ENCODE results near the gene DCAF11. TPM values are rescaled to one million over a fixed set of nuclear protein-coding genes. Genes with fewer than 3 reads are reported as not detected.

Gene DCAF11
- total RNA-seq, 1 donor from 2014 or later = 30.7 TPM

DNA sequence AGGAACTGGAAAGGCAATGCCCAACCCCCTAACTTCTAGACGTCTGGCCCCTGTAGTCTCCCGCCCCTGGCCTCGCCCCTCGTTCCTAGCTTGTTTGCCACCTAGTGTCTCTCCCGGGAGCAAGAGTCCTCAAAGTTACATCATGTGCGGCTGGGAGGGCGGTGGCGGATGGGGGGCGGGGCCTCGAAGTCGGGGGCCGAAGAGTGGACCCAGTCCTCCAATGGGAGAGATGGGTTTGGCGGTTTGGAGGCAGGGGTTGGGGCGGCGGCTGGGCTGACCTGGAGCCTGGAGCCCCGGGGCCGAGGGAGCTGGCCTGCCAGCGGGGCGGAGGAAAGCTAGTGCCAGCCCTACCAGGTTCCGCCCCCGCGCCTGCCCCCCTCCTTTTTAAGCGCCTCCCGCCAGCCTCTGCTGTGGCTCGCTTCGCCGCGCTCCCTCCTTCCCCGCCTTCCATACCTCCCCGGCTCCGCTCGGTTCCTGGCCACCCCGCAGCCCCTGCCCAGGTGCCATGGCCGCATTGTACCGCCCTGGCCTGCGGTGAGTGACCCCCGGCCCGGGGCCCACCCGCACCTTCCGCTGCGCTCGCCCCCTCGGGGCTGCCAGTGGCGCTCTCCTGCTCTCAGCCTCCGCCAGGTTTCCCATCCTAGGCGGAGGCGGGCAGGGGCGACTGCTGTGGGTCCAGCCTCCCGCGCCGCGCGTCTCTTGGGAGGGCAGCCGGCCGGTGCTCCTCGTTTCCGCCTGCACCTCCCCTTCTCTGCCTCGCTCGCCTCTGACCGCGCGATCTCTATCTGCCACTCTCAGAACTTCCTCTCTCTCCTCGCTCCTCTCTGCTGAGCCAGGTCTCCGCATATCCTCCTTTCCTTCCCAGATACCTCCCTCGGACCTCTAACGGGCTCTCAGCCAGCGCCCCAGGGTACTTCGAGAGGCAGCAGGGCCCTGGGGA, 20.4 kb upstream of the DCAF11 start, which contains the start of gene PCK2:
PCK2 (plus strand) TSS at position 411 of the 940 bp plus-strand sequence; CDS start at position 506, 95 bp downstream.
- DNase-seq (ENCODE audit: low spot score) = no peak
- Mint-ChIP-seq H3K9me3 (ENCODE audit: low read depth) (no peaks in the 10 kb centered on the region), H3K4me3 (ENCODE audit: unreplicated experiment) (peak within 1 kb of the TSS; percentile 99), H3K36me3 (ENCODE audit: low read depth) (peaks cover 10% of the 10 kb centered on the region), H3K4me1 (ENCODE audit: low read depth) (peaks cover 35% of the 10 kb centered on the region), H3K27ac (ENCODE audit: unreplicated experiment) (peak within 1 kb of the TSS; percentile 97), H3K27me3 (ENCODE audit: low read depth) (no peaks in the 10 kb centered on the region)
- TF ChIP-seq, protein P1, sequence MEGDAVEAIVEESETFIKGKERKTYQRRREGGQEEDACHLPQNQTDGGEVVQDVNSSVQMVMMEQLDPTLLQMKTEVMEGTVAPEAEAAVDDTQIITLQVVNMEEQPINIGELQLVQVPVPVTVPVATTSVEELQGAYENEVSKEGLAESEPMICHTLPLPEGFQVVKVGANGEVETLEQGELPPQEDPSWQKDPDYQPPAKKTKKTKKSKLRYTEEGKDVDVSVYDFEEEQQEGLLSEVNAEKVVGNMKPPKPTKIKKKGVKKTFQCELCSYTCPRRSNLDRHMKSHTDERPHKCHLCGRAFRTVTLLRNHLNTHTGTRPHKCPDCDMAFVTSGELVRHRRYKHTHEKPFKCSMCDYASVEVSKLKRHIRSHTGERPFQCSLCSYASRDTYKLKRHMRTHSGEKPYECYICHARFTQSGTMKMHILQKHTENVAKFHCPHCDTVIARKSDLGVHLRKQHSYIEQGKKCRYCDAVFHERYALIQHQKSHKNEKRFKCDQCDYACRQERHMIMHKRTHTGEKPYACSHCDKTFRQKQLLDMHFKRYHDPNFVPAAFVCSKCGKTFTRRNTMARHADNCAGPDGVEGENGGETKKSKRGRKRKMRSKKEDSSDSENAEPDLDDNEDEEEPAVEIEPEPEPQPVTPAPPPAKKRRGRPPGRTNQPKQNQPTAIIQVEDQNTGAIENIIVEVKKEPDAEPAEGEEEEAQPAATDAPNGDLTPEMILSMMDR (IDR thresholded peaks at IDR 0.05) = peak; percentile 50

DNA sequence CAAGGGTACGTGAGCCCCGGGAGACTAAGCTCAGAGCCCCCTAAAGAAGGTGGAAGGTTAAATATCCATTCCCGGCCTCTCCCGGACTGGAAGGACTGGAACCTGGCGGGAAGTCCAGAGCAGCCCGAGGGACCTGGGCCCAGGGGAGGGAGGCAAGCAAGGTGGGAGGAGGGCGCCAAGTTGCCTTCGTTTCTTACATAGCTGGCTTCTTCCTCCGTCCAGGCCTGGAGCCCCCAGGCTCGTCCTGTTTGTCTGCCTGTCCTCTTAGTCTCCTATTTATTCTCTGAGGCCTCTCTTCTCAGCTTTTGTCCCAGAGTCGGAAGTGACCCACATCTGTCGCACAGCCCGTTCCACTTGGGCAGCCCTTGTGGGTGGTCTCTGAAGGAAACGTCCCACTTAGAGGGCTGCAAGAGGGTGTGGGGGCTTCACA, 19.7 kb upstream of the DCAF11 start:
- TF ChIP-seq, protein P1 (IDR thresholded peaks at IDR 0.05) = no peak
- H3K4me3 Mint-ChIP-seq (ENCODE audit: unreplicated experiment) = peak overlapping the region; percentile 99
- H3K9me3 Mint-ChIP-seq (ENCODE audit: low read depth) = no peaks in the 10 kb centered on the region
- DNase-seq (ENCODE audit: low spot score) = no peak
- H3K27ac Mint-ChIP-seq (ENCODE audit: unreplicated experiment) = peak overlapping the region; percentile 97
- H3K27me3 Mint-ChIP-seq (ENCODE audit: low read depth) = no peaks in the 10 kb centered on the region
- H3K36me3 Mint-ChIP-seq (ENCODE audit: low read depth) = peaks cover 15% of the 10 kb centered on the region
- peaks cover 38% of the 10 kb centered on the region for H3K4me1 Mint-ChIP-seq (ENCODE audit: low read depth)

GRCh38 chr14:24095271-24096068, 19.1 kb upstream of the DCAF11 start:
- Mint-ChIP-seq H3K27me3 (ENCODE audit: low read depth) (no peaks in the 10 kb centered on the region), H3K9me3 (ENCODE audit: low read depth) (no peaks in the 10 kb centered on the region), H3K36me3 (ENCODE audit: low read depth) (peaks cover 18% of the 10 kb centered on the region), H3K4me1 (ENCODE audit: low read depth) (peaks cover 38% of the 10 kb centered on the region), H3K4me3 (ENCODE audit: unreplicated experiment) (peak overlapping the region; percentile 99), H3K27ac (ENCODE audit: unreplicated experiment) (peak overlapping the region; percentile 97)
- TF ChIP-seq, protein P1 (IDR thresholded peaks at IDR 0.05) = no peak
- DNase-seq (ENCODE audit: low spot score) = no peak

DNA sequence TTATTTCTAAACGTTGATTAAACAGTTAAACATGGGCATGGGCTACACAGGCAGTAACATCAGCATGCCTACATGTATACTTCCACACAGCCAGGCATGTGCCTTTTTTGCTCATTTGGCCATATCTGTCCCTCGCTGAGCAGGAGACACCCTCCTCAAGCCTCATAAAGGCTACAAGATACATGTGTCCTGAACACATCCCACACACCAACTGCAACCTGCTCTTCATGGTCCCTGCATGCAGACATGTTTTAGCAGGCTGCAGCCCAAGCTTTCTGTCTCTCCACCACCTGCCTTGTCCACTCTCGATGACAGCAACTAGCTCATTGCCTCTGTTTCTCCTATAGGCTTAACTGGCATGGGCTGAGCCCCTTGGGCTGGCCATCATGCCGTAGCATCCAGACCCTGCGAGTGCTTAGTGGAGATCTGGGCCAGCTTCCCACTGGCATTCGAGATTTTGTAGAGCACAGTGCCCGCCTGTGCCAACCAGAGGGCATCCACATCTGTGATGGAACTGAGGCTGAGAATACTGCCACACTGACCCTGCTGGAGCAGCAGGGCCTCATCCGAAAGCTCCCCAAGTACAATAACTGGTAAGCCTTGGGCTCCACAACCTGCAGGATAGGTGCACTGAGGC, 17.9 kb upstream of the DCAF11 start:
- Mint-ChIP-seq H3K27ac (ENCODE audit: unreplicated experiment) (peak overlapping the region; percentile 57), H3K27me3 (ENCODE audit: low read depth) (no peaks in the 10 kb centered on the region), H3K9me3 (ENCODE audit: low read depth) (no peaks in the 10 kb centered on the region), H3K4me3 (ENCODE audit: unreplicated experiment) (peak overlapping the region; percentile 50), H3K36me3 (ENCODE audit: low read depth) (peaks cover 22% of the 10 kb centered on the region), H3K4me1 (ENCODE audit: low read depth) (peaks cover 38% of the 10 kb centered on the region)
- no peak for DNase-seq (ENCODE audit: low spot score)
- TF ChIP-seq, protein P1 (IDR thresholded peaks at IDR 0.05) = no peak

Measured in chondrocyte (in vitro differentiated cells).